Osteoblast (primary cell): ENCODE results near the gene CA7. TPM values are rescaled to one million over a fixed set of nuclear protein-coding genes. Genes with fewer than 3 reads are reported as not detected.
A peak's percentile ranks its signal among the peaks of the same experiment; 100 is the strongest.

Source experiments
- DNase-seq: peaks from one replicate; pipeline ENCODE4 v3.0.0; 2011; ENCODE audit warnings: low spot score, mixed read lengths; ENCODE audit not compliant: insufficient read length; ENCODE audit errors: missing footprints
- H2AFZ ChIP-seq: 2 replicates; pipeline ENCODE4 v1.6.0; 2011; ENCODE audit warnings: mild to moderate bottlenecking, low read length
- H3K27ac ChIP-seq: 2 replicates; pipeline ENCODE4 v1.5.1; 2011; ENCODE audit warnings: mild to moderate bottlenecking, low read depth, low read length, moderate library complexity
- H3K27me3 ChIP-seq: 2 replicates; pipeline ENCODE4 v1.6.0; 2012; ENCODE audit warnings: mild to moderate bottlenecking, control low read depth, inconsistent platforms, low read length, moderate library complexity; ENCODE audit not compliant: insufficient read depth
- H3K36me3 ChIP-seq: 2 replicates; pipeline ENCODE4 v1.5.1; 2011; ENCODE audit warnings: mild to moderate bottlenecking, low read length, control low read depth, moderate library complexity; ENCODE audit not compliant: insufficient read depth
- H3K4me1 ChIP-seq: 2 replicates; pipeline ENCODE4 v1.5.1; 2011; ENCODE audit warnings: mild to moderate bottlenecking, low read length, control low read depth, moderate library complexity; ENCODE audit not compliant: insufficient read depth
- H3K4me2 ChIP-seq: 2 replicates; pipeline ENCODE4 v1.6.0; 2011; ENCODE audit warnings: mild to moderate bottlenecking, low read length; ENCODE audit not compliant: insufficient read depth
- H3K4me3 ChIP-seq: fragments of 200-600 bp; sonication (generic); 3 replicates; pipeline ENCODE4 v1.5.1; 2012; ENCODE audit warnings: mild to moderate bottlenecking, low read length, inconsistent platforms; ENCODE audit not compliant: insufficient read depth
- H3K79me2 ChIP-seq: 2 replicates; pipeline ENCODE4 v1.6.0; 2012; ENCODE audit warnings: mild to moderate bottlenecking, low read length, control low read depth, inconsistent platforms; ENCODE audit not compliant: insufficient read depth
- H3K9me3 ChIP-seq: 2 replicates; pipeline ENCODE4 v1.5.1; 2011; ENCODE audit warnings: low read depth, low read length, control low read depth
- H4K20me1 ChIP-seq: 2 replicates; pipeline ENCODE4 v1.6.0; 2012; ENCODE audit warnings: mild to moderate bottlenecking, low read length, control low read depth; ENCODE audit not compliant: insufficient read depth
- CTCF ChIP-seq: IDR thresholded peaks from 2 replicates; pipeline ENCODE4 v1.5.1; 2011; ENCODE audit warnings: mild to moderate bottlenecking, low read depth, low read length, moderate library complexity; ENCODE audit errors: extremely low read depth
- total RNA-seq: library from RNA; depleted of rRNA; stranded (reverse); fragments of >200 nt; gene quantifications from 2 replicates; pipeline ENCODE4 v1.2.3, GENCODE V29; 2012

The CA7 gene
- total RNA-seq, 1 donor, result not detected

- Histone ChIP-seq H3K4me3 (no peak overlapping the region), H3K27ac (no peak overlapping the region), H3K79me2 (no peaks in the 10 kb centered on the region), H3K4me2 (no peak overlapping the region), H3K9me3 (no peaks in the 10 kb centered on the region), H3K36me3 (no peaks in the 10 kb centered on the region), H3K27me3 (peaks cover 47% of the 10 kb centered on the region), H2AFZ (no peak overlapping the region), H4K20me1 (no peaks in the 10 kb centered on the region), H3K4me1 (no peaks in the 10 kb centered on the region)
- TF ChIP-seq CTCF, result no peak
- peak; percentile 48 for DNase-seq
These were observed 4.0 kb downstream of the CA7 start for GRCh38 chr16:66848172-66848571.

GRCh38 chr16:66849021-66849420 lies 4.8 kb downstream of the CA7 start:
- Histone ChIP-seq H3K4me3 (no peak overlapping the region), H4K20me1 (no peaks in the 10 kb centered on the region), H3K27me3 (peaks cover 39% of the 10 kb centered on the region), H2AFZ (no peak overlapping the region), H3K4me2 (no peak overlapping the region), H3K79me2 (no peaks in the 10 kb centered on the region), H3K36me3 (no peaks in the 10 kb centered on the region), H3K9me3 (no peaks in the 10 kb centered on the region), H3K4me1 (no peaks in the 10 kb centered on the region), H3K27ac (no peak overlapping the region)
- TF ChIP-seq CTCF, result no peak
- no peak for DNase-seq

DNA sequence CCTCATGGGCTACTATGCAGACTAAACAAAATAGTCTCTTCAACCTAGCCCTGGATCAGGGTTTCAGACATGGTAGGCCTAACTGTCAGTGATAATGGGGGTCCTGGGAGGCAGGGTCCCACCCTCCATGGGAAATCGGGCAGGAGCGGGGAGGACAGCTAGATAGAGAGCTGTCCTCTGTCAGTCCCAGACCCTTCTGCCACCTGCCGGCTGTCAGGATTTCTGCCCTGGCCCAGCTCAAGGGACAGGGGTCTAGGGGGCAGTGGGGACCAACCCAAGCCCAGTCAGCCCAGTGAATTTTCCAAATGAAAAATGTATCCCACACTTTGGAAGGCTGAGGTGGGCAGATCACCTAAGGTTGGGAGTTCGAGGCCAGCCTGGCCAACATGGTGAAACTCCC lies 5.3 kb downstream of the CA7 start:
- H3K36me3 ChIP-seq, result no peaks in the 10 kb centered on the region
- no peak overlapping the region for H3K4me3 ChIP-seq
- TF ChIP-seq CTCF, result no peak
- H3K79me2 ChIP-seq, result no peaks in the 10 kb centered on the region
- no peak overlapping the region for H3K27ac ChIP-seq
- H3K9me3 ChIP-seq, result no peaks in the 10 kb centered on the region
- H2AFZ ChIP-seq, result no peak overlapping the region
- H3K4me2 ChIP-seq, result no peak overlapping the region
- H4K20me1 ChIP-seq, result no peaks in the 10 kb centered on the region
- peaks cover 34% of the 10 kb centered on the region for H3K27me3 ChIP-seq
- no peaks in the 10 kb centered on the region for H3K4me1 ChIP-seq
- peak; percentile 19 for DNase-seq

GRCh38 chr16:66850115-66850815 lies 6.1 kb downstream of the CA7 start:
- Histone ChIP-seq H3K4me1 (no peaks in the 10 kb centered on the region), H3K27me3 (peaks cover 26% of the 10 kb centered on the region), H3K36me3 (no peaks in the 10 kb centered on the region), H4K20me1 (no peaks in the 10 kb centered on the region), H3K79me2 (no peaks in the 10 kb centered on the region), H3K4me3 (no peak overlapping the region), H3K4me2 (no peak overlapping the region), H3K9me3 (no peaks in the 10 kb centered on the region), H2AFZ (no peak overlapping the region), H3K27ac (no peak overlapping the region)
- TF ChIP-seq CTCF, result no peak
- no peak for DNase-seq
